SK-N-SH (cell line): ENCODE results near the gene SACM1L. TPM values are rescaled to one million over a fixed set of nuclear protein-coding genes. Genes with fewer than 3 reads are reported as not detected.

Source experiments
- CTCF ChIA-PET: fragments of 300-600, 350-600 bp; formaldehyde crosslinking; extraction: SDS; loops from one replicate; lab custom pipeline; 2021; lab: Yijun Ruan, JAX
- POLR2A ChIA-PET: fragments of 350-600 bp; sonication (Branson Sonifier 250); formaldehyde crosslinking; extraction: SDS; loops from one replicate; lab custom pipeline; 2020; ENCODE audit warnings: antibody characterized with exemption, inconsistent platforms; lab: Yijun Ruan, JAX
- DNase-seq: peaks from one replicate; pipeline ENCODE4 v3.0.0; 2012
- H2AFZ ChIP-seq: fragments of 200-600 bp; sonication (generic); 2 replicates; pipeline ENCODE4 v1.8.1; 2016; ENCODE audit warnings: antibody characterized with exemption, mild to moderate bottlenecking, low read depth
- H3F3A ChIP-seq: fragments of 200-600 bp; sonication (generic); replicated peaks from 2 replicates; pipeline ENCODE3; 2016; ENCODE audit warnings: antibody characterized with exemption, mild to moderate bottlenecking; ENCODE audit not compliant: insufficient read depth
- H3K27ac ChIP-seq, 2 experiments: fragments of 200-500 bp in 1 of 2; fragments of 200-600 bp in 1 of 2; sonication (Bioruptor generic) in 1 of 2; sonication (generic), shearing (Covaris generic) in 1 of 2; 2 replicates each; pipeline versions ENCODE4 v1.5.1 to v1.6.1; 2014 to 2016; ENCODE audit warnings: low read depth in 2 of 2, inconsistent platforms in 1 of 2, low read length in 1 of 2, mild to moderate bottlenecking in 1 of 2, mixed read lengths in 1 of 2
- H3K27me3 ChIP-seq: fragments of 200-600 bp; sonication (generic), shearing (Covaris generic); 2 replicates; pipeline ENCODE4 v1.6.1; 2016; ENCODE audit warnings: mixed run types; ENCODE audit not compliant: insufficient read depth
- H3K36me3 ChIP-seq, 2 experiments: fragments of 200-500 bp in 1 of 2; fragments of 200-600 bp in 1 of 2; sonication (Bioruptor generic) in 1 of 2; sonication (generic) in 1 of 2; replicated peaks in 1 of 2; 2 replicates each; pipeline versions ENCODE3 to v1.5.1; 2014 to 2016; ENCODE audit warnings: low read length in 1 of 2, mild to moderate bottlenecking in 1 of 2; ENCODE audit not compliant: insufficient read depth in 2 of 2, control insufficient read depth in 1 of 2
- H3K4me1 ChIP-seq, 2 experiments: fragments of 200-500 bp in 1 of 2; fragments of 200-600 bp in 1 of 2; sonication (Bioruptor generic) in 1 of 2; sonication (generic), shearing (Covaris generic) in 1 of 2; 2 replicates each; pipeline versions ENCODE4 v1.5.1 to v1.6.1; 2014 to 2016; ENCODE audit warnings: low read depth in 1 of 2, low read length in 1 of 2, mixed run types in 1 of 2; ENCODE audit not compliant: insufficient read depth in 2 of 2, control insufficient read depth in 1 of 2
- H3K4me2 ChIP-seq: fragments of 200-600 bp; sonication (generic), shearing (Covaris generic); 2 replicates; pipeline ENCODE4 v1.6.1; 2017; ENCODE audit warnings: mixed run types
- H3K4me3 ChIP-seq, 2 experiments: fragments of 200-500 bp in 1 of 2; fragments of 200-600 bp in 1 of 2; sonication (Bioruptor generic) in 1 of 2; sonication (generic), shearing (Covaris generic) in 1 of 2; 2 replicates each; pipeline versions ENCODE4 v1.5.1 to v1.8.1; 2014 to 2016; ENCODE audit warnings: low read depth in 2 of 2, inconsistent platforms in 1 of 2, low read length in 1 of 2, mild to moderate bottlenecking in 1 of 2, mixed read lengths in 1 of 2, moderate library complexity in 1 of 2
- H3K79me2 ChIP-seq: fragments of 200-600 bp; sonication (generic); 2 replicates; pipeline ENCODE4 v1.8.1; 2017; ENCODE audit warnings: mild to moderate bottlenecking; ENCODE audit not compliant: insufficient read depth
- H3K9ac ChIP-seq: fragments of 200-600 bp; sonication (generic); 2 replicates; pipeline ENCODE4 v1.6.1; 2017; ENCODE audit warnings: mixed run types
- H3K9me2 ChIP-seq: fragments of 200-600 bp; sonication (generic); 2 replicates; pipeline ENCODE4 v1.6.1; 2017; ENCODE audit warnings: mixed run types
- H3K9me3 ChIP-seq: fragments of 200-600 bp; sonication (generic); 2 replicates; pipeline ENCODE4 v1.6.1; 2017; ENCODE audit warnings: mixed run types, mild to moderate bottlenecking, moderate library complexity
- H4K20me1 ChIP-seq: fragments of 200-600 bp; sonication (generic); 2 replicates; pipeline ENCODE4 v1.6.1; 2017; ENCODE audit warnings: mild to moderate bottlenecking, mixed run types; ENCODE audit not compliant: insufficient read depth
- CHD2 ChIP-seq: fragments of 150-350 bp; IDR thresholded peaks from 2 replicates; pipeline ENCODE4 v1.6.1; 2018; ENCODE audit warnings: low read length; ENCODE audit not compliant: partially characterized antibody
- ELF1 ChIP-seq: IDR thresholded peaks from 2 replicates; pipeline ENCODE4 v1.4.0; 2012
- FOSL2 ChIP-seq: IDR thresholded peaks from 2 replicates; pipeline ENCODE4 v1.4.0; 2012; ENCODE audit warnings: low read depth, mild to moderate bottlenecking, moderate library complexity, borderline replicate concordance
- FOXJ3 ChIP-seq: sonication (generic); formaldehyde crosslinking; IDR thresholded peaks from 2 replicates; pipeline ENCODE4 v1.5.1; 2020; ENCODE audit warnings: mild to moderate bottlenecking, missing genetic modification reagents
- FOXM1 ChIP-seq: IDR thresholded peaks from 2 replicates; pipeline ENCODE4 v1.4.0; 2012; ENCODE audit warnings: low read depth, mild to moderate bottlenecking
- GATA2 ChIP-seq: sonication (generic); formaldehyde crosslinking; IDR thresholded peaks from 2 replicates; pipeline ENCODE4 v1.5.0; 2020; ENCODE audit warnings: mild to moderate bottlenecking, missing genetic modification reagents
- JUND ChIP-seq: IDR thresholded peaks from 2 replicates; pipeline ENCODE4 v1.4.0; 2012
- MAX ChIP-seq: IDR thresholded peaks from 2 replicates; pipeline ENCODE4 v1.4.0; 2012; ENCODE audit warnings: low read depth
- MEF2A ChIP-seq: IDR thresholded peaks from 2 replicates; pipeline ENCODE4 v1.4.0; 2012; ENCODE audit warnings: low read depth, borderline replicate concordance
- NFIC ChIP-seq: IDR thresholded peaks from 2 replicates; pipeline ENCODE4 v1.4.0; 2012; ENCODE audit warnings: borderline replicate concordance
- PBX3 ChIP-seq: IDR thresholded peaks from 2 replicates; pipeline ENCODE4; 2012
- POLR2AphosphoS5 ChIP-seq: IDR thresholded peaks from 2 replicates; pipeline ENCODE4 v1.6.1; 2012; ENCODE audit warnings: low read depth, low read length
- RCOR1 ChIP-seq: fragments of 150-350 bp; IDR thresholded peaks from 2 replicates; pipeline ENCODE4 v1.6.1; 2017; ENCODE audit warnings: antibody characterized with exemption, low read length
- REST ChIP-seq: IDR thresholded peaks from 2 replicates; pipeline ENCODE4 v1.6.1; 2012; ENCODE audit warnings: mild to moderate bottlenecking, low read depth, low read length, moderate library complexity
- RXRA ChIP-seq: IDR thresholded peaks from 2 replicates; pipeline ENCODE4 v1.4.0; 2012; ENCODE audit warnings: low read depth, mild to moderate bottlenecking, borderline replicate concordance
- SIN3A ChIP-seq: IDR thresholded peaks from 2 replicates; pipeline ENCODE4 v1.6.1; 2012; ENCODE audit warnings: low read depth, mild to moderate bottlenecking, low read length, moderate library complexity, borderline replicate concordance
- SMC3 ChIP-seq: IDR thresholded peaks from 2 replicates; pipeline ENCODE4 v1.6.1; 2012; ENCODE audit warnings: low read depth, low read length, improper control_type of control experiment
- TCF12 ChIP-seq: IDR thresholded peaks from 2 replicates; pipeline ENCODE4 v1.4.0; 2012
- TEAD4 ChIP-seq: IDR thresholded peaks from 2 replicates; pipeline ENCODE4 v1.4.0; 2012; ENCODE audit warnings: mild to moderate bottlenecking, borderline replicate concordance; ENCODE audit not compliant: insufficient read depth
- USF1 ChIP-seq: IDR thresholded peaks from 2 replicates; pipeline ENCODE4 v1.4.0; 2012; ENCODE audit warnings: low read depth, borderline replicate concordance
- USF2 ChIP-seq: fragments of 150-350 bp; IDR thresholded peaks from 2 replicates; pipeline ENCODE4 v1.6.1; 2017; ENCODE audit warnings: antibody characterized with exemption, low read length, low read depth, borderline replicate concordance
- ZBTB33 ChIP-seq: IDR thresholded peaks from 2 replicates; pipeline ENCODE4 v1.4.0; 2012; ENCODE audit warnings: low read depth, borderline replicate concordance
- WGBS: methylation state at CpG from one replicate; pipeline ENCODE4 v1.1.6; 2017; ENCODE audit warnings: low lambda C conversion rate; 5-methylcytosine and 5-hydroxymethylcytosine counted together
- polyA plus RNA-seq, 3 experiments: library from polyadenylated mRNA; depleted of rRNA; stranded (reverse); fragments of >200 nt; gene quantifications; 2 replicates each; pipeline ENCODE4 v1.2.3, GENCODE V29; 2012

The SACM1L gene
- polyA plus RNA-seq (2012; rRNA removed), result 11.2 and 16.7 TPM in 2 replicates
- 15.4 and 16.4 TPM in 2 replicates for polyA plus RNA-seq (2012; cell fraction: cytosol; rRNA removed)
- 13.7 and 35.1 TPM in 2 replicates for polyA plus RNA-seq (2012; cell fraction: nucleus; rRNA removed)

GRCh38 chr3:45688882-45689786, at the start of gene SACM1L:
Gene SACM1L (plus strand): TSS chr3:45689396. CDS start chr3:45689466, 70 bp downstream.
- Histone ChIP-seq H3K27ac (peak within 1 kb of the TSS; percentile 90 to 94), H3K9ac (peak within 1 kb of the TSS; percentile 97), H3K36me3 (peaks cover 8 to 19% of the 10 kb centered on the region in 2 experiments), H3F3A (peaks cover 24% of the 10 kb centered on the region), H3K9me2 (no peaks in the 10 kb centered on the region), H3K9me3 (no peaks in the 10 kb centered on the region), H3K27me3 (no peaks in the 10 kb centered on the region), H4K20me1 (peaks cover 35% of the 10 kb centered on the region), H2AFZ (peak within 1 kb of the TSS; percentile 87), H3K4me2 (peak within 1 kb of the TSS; percentile 94), H3K4me1 (peaks cover 6 to 11% of the 10 kb centered on the region in 2 experiments; a peak in 2 of 4 replicates), H3K79me2 (peaks cover 48% of the 10 kb centered on the region), H3K4me3 (peak within 1 kb of the TSS; percentile 86 to 90)
- DNase-seq, result peak; percentile 91
- WGBS, result 1% methylated on average over 60 of the region's 81 CpGs
- CTCF ChIA-PET, result interaction anchor here (0.7 to 2.8 kb wide), 3 partner anchors 29 to 389 kb away, joined by 3 to 11 read pairs (median 9); no protein-coding TSS in a partner anchor
- POLR2A ChIA-PET, result interaction anchor here (1.2 kb wide), 1 partner anchor 20 kb away, joined by 4 read pairs; no protein-coding TSS in a partner anchor
- no peak for TF ChIP-seq USF1
- TF ChIP-seq TCF12, result no peak
- peak; percentile 61 for TF ChIP-seq REST
- TF ChIP-seq JUND, result no peak
- TF ChIP-seq MAX, result peak; percentile 95
- TF ChIP-seq PBX3, result 0 out of 2 replicates have a peak, but pooled peaks have one; percentile 23
- TF ChIP-seq RXRA, result peak; percentile 7; the same call in 1 of the 2 replicates
- TF ChIP-seq FOXM1, result no peak; the same call in 1 of the 2 replicates
- TF ChIP-seq FOXJ3 (CRISPR knock-in tag), result no peak; the same call in 1 of the 2 replicates
- no peak; the same call in 1 of the 2 replicates for TF ChIP-seq NFIC
- TF ChIP-seq POLR2AphosphoS5, result peak; percentile 81; the same call in 1 of the 2 replicates
- TF ChIP-seq USF2, result no peak
- no peak for TF ChIP-seq SMC3
- peak; percentile 97 for TF ChIP-seq ELF1
- TF ChIP-seq SIN3A, result peak; percentile 93; the same call in 1 of the 2 replicates
- TF ChIP-seq ZBTB33, result peak; percentile 93
- peak; percentile 97 for TF ChIP-seq CHD2
- peak; percentile 70; the same call in 1 of the 2 replicates for TF ChIP-seq FOSL2
- no peak for TF ChIP-seq MEF2A
- TF ChIP-seq GATA2 (CRISPR knock-in tag), result 0 out of 2 replicates have a peak, but pooled peaks have one; percentile 30
- TF ChIP-seq RCOR1, result peak; percentile 58; the same call in 1 of the 2 replicates
- TF ChIP-seq TEAD4, result peak; percentile 90
